CD4-positive, alpha-beta T cell treated with Interleukin-17A for 1 hour (primary cell): ENCODE results near the gene ABCG4.
A peak's percentile ranks its signal among the peaks of the same experiment; 100 is the strongest.
"Not testable (repeated sequence)": the region's sequence is repeated elsewhere in the genome, so short reads cannot be mapped to it uniquely, and the experiment has no call there.

ENCODE experiments used
- DNase-seq: peaks from one replicate; pipeline ENCODE4 v3.0.0-alpha.2; 2020

Gene ABCG4

DNA sequence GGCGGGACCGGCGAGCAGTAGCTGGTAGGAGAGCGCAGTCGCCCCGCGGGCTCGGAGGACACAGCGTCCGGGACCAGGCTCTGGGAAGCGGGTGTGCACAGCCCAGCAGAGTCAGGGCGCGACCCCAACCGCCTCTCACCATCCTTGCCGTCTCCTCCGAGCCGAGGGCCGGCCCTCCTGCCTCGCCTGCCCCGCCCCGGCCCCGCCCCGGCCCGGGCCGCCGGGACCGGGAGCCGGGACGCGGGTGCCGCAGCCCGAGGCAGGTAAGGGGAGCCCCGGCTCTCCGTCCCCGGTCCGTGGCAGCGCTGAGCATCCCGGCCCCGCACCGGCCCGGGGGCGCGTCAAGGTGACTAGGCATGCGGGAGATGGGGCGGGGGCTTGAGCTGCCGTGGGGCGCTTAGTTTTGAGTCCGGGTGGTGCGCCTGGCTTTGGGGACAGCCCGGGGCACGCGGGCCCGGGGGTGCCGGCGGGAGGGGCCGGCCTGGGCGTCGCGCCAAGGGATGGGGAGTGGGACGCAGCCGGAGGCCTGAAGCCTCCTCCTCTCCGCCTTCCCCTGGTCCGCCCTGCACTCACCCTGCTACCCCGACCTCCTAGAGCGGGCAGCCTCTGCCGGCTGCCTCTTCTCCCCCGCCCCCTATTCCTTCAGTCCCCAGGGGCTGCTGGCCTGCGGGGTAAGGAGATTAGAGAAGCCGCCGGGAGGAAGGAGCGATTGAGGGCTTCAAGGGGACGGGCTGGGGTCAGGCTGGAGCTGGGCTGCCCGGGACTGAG is at the start of gene ABCG4:
TSS of gene ABCG4 (plus strand) at position 35 of the 768 bp plus-strand sequence. CDS start 914 bp downstream, outside the sequence.
- DNase-seq: peak; percentile 18

DNA sequence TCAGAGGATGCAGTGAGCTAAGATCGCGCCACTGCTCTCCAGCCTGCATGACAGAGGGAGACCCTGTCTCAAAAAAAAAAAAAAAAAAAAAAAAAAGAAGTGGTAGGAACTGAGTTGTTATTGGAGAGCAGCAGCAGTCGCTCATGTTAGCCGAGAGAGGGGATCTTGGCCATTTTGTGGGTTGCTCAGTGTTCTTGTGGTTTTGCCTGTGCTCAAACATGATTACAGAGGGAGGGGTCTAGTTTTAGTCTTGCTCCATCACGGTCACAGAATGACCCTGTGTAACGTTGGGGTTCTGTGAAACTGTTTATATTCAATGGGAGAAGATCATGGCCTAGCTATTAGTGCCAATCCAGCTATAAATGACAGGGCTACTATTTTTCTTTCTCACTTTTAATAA is 49.1 kb upstream of the ABCG4 start:
- DNase-seq: no peak

DNA sequence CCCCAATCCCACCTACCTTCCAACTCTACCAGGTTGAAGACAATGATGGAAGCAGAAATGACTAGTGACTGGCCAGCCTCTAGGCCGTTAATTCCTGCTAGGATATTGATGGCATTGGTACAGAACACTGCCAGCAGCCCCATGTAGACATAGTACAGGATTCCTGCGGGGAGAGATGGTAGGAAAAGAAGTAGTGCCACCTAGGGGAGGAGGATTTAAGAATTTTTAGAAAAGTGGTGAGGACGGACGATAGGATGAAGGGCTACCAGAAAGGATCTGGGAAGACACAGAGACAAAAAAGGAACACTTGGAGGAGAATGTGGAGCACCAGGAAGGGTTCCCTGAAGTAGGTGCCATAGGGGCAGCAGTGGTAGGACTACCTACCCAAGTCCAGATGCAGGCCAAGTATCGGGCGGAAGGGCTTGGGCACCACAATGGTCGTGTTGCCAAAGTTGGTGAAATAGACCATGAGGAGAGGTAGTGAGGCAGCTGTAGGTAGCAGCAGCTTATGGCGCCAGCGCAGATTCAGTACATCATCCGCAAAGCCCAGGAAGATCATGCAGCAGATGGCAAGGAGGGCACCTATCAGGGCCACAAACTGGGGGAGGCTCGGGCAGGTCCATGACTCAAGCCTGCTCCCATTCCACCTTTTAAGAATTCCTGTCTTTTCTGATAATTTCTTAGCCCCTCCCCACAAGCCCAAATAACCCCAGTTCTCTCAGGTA is 48.4 kb upstream of the ABCG4 start:
- DNase-seq: peak; percentile 27

DNA sequence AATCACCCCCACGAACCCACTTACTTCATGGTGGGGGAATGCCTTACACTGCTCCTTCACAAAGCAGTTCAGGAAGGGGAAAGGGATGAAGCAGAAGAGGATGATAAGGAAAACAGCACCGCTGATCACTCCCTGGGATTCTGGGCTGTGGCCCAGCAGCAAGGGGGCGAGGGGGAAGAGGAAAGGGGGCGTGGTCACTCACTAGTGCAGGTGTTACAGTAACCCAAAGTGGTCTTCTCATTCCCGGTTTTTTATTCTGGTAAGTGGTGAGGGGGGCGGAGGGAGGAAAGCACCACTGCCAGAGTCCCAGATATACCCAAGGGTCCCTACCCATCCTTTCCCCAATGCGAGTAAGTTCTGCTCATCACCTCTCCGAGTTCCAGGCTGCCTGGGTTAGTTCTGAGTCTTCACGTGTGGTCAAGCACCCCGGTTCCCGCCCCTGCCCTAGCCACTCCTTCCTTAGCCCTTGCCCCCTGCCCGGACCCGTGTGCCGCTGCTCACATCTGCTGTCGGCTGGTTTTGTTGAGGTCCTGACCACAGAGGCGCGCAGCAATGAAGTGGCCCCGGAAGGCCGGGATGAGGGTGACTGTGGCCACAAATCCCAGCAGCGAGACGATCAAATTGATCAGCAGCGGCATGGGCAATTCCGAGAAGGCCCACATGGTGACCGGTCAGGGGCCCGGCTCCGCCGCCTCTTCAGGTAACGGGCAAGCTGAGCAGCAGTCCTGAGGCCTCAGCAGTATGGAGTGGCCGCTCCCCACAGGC is 47.7 kb upstream of the ABCG4 start:
- DNase-seq: no peak

DNA sequence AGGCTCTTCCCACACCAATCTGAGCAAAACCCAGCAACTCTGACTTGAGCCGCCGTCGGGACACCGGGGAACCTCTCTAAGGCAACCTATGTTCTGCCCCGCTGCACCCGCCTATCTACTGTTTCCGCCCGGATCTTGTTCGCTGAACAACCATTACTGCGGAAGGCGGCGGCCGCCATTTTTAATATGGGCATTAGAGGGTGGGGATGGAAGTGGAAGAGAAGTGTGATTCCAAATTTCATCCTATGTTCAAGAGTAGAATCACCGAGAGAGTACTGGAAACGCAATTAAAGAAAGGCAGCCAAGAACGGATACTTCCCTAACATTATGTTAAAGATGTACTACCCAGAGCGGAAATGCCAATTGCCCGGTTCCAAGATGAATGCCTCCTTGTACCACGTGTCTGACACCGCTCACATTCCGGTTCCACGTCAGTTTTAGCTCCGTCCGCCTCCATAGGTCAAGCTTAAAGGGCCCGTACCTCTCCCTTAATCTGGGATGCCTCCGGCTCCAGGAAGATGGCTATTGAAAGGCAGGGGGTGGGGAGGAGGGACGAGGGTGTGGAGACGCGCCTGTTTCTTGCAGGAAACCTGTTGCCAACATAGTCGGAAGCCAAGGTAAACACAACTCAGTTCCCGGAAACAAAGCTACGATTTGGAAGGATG is 47.0 kb upstream of the ABCG4 start, which contains the start of gene DPAGT1:
TSS of gene DPAGT1 (minus strand) at position 95 of the 665 bp plus-strand sequence. CDS start 198 bp downstream, outside the sequence.
- DNase-seq: peak; percentile 90

DNA sequence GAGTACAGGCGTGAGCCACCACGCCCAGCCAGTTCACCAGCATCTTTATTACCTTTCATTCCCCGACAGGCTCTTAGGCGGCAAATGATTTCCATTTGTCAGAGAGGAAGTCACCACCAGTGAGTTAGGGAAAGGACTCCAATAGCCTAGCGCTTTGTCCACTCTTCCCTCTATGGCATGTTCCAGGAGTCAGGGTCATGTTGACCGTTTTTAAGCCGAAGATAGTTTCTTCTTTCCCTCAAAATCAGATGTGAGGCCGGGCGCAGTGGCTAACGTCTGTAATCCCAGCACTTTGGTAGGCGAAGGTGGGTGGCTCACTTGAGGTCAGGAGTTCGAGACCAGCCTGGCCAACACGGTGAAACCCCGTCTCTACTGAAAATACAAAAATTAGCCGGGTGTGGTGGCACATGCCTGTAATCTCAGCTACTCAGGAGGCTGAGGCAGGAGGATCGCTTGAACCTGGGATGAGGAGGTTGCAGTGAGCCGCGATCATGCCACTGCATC is 45.6 kb upstream of the ABCG4 start:
- not testable (repeated sequence) for DNase-seq

DNA sequence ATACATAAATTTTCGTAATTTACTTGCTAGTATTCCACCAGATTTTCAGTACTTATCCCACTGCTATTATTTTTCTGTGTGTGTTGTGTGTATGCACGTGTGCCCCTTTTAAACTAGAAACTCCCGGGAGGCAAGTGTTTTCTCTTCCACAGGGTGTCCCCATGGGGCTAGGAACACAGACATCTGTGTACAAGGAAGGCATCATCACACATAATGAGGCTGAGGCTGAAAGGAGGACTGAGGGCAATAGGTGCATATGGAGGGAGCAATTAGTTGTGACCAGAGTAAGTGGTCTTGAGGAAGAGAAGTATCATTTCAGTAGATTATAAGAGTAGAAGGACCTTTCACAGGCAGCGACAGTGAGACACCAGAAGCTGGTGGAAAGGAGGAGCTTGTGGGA is 45.1 kb upstream of the ABCG4 start:
- peak; percentile 23 for DNase-seq

DNA sequence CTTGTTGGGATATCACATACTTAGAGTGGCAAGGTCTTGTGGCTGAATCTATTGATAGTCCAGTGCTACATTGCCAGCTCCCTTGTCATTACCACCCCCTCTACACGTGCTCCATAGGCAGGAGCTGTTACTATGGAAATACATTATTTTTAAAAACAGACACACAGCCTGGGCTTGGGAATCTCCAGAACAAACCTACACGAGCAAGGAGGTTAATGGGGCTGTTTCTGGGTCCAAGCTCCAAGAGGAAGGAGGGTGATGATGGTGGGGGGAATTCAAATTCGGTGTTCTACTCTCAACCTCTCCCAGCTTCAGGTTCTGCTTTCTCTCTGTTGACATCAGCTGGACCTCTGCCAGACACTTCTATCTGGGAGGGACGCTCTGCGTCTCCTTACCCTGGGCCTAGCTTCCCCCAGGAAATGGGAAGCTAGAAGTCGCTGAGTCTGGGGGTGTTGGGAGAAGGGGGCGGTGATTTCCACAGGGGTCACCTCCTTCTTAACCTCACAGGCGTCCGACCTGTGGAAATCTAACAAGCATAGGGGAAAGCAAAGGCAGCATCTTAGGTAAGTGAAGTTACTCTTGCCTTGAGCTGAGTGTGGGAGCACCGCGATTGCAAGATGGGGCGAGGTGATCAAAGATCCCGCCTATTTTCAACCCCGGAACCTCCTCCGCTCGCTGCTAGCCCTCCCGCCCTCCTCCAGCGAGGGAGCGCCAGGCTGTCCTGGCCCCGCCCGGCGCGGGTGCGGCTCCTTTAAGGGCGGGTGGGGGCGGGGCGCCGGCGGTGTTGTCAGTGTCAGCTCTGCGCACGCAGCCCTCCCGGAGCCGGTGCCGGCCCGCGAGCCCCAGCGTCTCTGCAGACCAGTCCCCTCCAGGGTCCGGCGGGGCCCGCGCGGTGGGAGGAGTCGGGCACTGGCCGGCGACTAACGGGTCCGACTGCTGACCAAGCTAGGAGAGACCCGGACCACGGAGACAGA is 42.0 kb upstream of the ABCG4 start, which contains the start of gene C2CD2L:
TSS of gene C2CD2L (plus strand) at position 781 of the 974 bp plus-strand sequence. CDS start 398 bp downstream, outside the sequence.
- DNase-seq: peak; percentile 91

DNA sequence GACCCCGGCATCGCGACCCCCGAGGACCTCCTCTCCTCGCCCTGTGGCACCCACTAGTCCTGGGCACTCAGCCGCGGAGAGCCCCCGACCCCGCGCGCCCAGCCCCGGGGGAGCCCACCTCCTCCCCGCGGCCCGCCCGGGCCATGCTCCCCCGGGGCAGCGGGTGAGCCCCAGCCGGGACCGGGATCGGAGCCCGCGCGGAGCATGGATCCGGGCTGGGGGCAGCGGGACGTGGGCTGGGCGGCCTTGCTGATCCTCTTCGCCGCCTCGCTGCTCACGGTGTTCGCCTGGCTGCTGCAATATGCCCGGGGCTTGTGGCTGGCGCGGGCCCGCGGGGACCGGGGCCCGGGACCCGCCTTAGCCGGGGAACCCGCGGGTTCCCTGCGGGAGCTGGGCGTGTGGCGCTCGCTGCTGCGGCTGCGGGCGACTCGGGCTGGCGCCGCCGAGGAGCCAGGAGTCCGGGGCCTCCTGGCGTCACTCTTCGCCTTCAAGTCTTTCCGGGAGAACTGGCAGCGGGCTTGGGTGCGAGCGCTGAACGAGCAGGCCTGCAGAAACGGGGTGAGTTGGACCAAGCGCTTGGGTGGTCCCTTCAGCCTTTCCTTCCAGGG is 41.2 kb upstream of the ABCG4 start:
- DNase-seq: no peak

DNA sequence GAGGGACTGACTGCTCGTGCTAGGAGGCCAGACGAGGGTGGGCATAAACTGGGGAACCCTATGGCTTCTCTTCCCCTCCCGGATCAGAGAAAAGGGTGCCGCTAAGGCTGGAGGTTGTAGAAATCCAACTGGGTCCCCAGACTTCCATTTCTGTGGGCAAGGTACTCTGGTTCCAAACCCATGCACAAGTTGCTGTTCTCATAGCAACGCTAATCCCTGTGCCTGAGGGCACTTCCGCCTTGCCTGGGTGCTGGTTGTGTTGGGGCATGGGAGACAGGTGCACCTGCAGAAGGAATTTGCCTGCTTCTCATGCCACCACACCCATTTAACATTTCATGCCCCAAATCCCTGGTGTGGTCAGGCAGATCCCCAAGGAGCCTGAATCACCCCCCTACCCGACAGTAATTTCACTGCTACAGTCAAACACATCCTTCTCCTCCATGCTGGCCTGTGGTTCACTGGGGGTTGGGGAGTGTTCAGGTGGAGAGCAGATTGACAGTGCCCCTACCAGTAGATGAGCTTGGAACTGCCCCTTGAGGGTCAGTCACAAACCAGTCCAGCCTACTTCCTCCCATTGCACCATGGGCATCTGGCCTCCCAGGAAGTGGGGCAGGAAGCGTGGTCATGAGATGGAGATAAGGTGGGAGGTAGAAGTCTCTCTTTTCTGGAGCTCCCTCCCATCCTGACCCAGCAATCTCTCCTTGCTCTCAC is 40.6 kb upstream of the ABCG4 start:
- DNase-seq: peak; percentile 33

DNA sequence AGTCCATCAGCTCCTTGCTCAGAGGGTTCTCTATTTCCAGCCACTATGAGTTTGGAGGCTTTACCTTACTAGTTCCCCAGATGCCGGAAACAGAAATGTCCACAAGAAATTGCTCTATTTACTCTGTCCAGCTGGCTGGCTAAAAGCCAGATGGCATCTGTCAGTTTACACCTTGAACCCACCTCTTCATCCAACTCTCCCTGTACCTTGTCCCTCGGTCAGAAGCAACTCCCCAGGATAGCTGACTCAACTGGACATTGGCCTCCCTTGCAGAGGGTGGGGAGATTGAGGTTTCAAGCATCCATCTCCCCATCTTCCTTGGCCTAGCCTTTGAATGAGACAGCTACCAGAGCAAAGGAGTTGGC is 40.0 kb upstream of the ABCG4 start:
- no peak for DNase-seq

DNA sequence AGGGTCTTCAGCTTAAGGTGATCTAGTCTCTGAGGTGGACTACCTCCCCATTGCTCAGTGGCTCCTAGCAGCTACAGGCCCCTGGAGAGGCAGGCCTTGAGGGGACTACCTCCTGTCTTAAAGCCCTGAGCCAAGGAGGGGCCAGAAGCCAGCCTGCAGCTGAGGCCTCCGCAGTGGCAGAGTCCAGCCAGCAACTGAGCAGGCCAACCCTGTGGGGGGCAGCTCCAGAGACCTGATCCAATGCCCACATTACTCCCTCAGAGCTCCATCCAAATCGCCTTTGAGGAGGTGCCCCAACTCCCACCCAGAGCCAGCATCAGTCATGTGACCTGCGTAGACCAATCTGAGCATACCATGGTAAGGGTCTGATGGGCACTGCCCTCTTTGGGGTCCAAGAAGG is 39.0 kb upstream of the ABCG4 start:
- DNase-seq: no peak

DNA sequence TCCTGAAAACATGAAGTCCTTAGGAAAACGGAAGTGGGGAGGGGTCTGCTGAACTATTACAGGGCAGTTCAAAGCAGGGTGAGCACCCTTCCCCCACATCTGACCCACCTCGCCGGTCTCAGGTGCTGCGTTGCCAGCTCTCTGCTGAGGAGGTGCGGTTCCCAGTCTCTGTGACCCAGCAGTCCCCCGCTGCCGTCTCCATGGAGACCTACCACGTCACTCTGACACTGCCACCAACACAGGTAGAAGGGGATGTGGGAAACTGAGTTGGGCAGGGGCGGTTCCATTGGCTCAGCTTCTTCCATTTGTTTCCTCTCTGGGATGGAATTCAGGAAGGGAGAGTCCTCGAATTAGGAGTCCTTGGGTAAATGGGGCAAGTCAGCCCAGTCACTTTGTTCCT is 38.4 kb upstream of the ABCG4 start:
- DNase-seq: no peak

DNA sequence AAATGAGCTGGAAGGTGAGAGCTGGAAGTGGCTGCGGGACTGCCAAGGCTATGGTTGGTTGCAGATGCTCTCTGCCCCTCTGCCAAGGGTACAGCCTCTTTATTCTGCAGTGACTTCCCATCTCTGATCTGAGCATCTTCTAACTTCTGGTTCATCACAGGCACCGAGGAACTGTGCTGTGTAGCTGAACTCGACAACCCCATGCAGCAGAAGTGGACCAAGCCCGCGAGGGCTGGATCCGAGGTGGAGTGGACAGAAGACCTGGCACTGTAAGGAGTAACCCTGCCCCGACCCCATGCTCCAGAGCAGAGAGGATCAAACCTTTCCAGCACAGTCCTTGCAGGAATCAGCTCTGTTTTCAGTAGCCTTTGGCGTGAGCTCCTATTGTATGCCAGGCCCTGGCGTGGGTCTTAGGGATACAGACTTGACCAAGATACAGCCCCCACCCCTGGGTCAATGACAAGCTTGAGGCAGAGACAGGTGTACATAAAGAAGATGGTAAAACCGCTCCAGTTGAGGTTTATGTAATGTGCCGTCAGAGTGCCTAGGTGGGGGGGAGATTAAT is 37.4 kb upstream of the ABCG4 start:
- DNase-seq: no peak

DNA sequence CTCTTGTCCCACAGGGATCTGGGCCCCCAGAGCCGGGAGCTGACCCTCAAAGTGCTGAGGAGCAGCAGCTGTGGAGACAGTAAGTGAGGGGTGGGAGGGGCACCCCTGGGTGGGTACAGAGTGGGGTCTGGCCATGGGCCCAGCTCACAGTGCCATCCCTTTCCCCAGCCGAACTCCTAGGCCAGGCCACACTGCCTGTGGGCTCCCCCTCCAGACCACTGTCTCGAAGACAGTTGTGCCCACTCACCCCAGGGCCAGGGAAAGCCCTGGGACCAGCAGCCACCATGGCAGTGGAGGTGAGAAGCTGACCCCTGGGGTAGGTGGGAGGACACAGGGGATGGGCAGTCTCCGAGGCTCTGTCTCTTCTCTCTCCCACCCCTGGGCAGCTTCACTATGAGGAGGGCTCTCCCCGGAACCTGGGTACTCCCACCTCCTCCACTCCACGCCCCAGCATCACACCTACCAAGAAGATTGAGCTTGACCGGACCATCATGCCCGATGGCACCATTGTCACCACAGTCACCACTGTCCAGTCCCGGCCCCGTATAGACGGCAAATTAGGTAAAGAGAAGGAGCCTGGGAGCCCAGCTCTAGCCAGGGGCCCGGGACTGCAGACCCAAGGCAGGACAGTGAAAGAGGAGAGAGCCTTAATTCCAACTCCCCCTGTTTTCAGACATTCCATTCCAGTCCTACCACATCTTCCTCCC is 36.4 kb upstream of the ABCG4 start:
- DNase-seq: no peak

DNA sequence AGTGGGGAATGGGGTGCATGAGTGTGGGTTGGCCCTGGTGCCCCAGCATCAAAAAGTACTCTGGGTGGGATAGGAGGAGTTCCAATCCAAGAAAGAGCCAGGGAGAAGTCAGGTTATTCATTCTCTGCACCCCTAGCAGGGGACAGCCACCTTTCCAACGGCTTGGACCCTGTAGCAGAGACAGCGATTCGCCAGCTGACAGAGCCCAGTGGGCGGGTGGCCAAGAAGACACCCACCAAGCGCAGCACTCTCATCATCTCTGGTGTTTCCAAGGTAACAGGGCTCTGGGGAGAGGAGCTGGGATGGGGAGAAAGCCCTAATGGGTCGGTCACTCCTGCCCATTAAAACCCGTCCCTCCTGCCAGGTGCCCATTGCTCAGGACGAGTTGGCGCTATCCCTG is 35.1 kb upstream of the ABCG4 start:
- no peak for DNase-seq

DNA sequence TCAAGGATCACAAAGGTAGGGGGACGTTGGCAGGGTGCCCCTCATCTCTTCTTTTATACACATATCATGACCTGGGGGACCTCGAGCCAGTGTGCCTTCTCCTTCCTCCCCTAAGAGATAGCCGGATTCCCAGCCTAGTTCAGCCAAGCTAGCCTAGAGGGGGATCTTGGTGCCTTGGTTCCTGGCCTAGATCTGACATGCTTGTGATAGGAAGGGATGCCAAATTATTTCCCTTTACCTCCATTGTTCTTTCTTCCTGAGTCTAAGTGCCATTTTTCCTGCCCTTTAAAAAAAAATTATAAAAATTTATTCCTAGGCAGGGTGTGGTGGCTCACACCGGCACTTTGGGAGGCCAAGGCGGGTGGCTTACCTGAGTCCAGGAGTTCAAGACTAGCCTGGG is 34.5 kb upstream of the ABCG4 start:
- no peak for DNase-seq

DNA sequence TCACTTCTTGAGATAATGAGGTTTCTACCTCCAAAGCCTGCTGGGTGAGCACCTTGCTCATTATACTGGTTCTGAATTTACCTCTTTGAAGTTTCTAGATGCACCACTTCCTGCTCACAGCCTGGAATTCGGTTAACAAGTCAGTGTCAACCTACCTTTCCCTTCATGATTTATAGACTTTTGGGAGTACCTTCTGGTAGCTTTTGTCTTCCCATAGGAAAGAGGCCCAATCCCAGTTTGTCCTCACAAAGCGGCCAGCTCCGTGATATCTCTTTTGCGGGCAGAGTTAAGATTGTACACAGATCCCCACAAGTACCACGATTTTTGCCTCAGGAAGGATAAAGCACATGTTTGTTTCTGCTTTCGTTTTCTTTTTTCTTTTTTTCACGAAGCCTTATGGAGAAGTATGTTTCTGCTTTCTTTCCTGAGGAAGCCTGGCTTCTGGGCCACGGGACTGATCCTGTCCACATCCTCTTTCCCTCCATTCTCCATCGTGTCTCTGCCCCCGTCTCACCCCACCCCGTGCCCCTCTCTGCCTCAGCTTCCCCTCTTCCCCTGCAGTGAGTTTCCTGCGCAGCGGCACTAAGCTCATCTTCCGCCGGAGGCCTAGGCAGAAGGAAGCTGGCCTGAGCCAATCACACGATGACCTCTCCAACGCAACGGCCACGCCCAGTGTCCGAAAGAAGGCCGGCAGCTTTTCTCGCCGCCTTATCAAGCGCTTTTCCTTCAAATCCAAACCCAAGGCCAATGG is 33.2 kb upstream of the ABCG4 start:
- peak; percentile 42 for DNase-seq

DNA sequence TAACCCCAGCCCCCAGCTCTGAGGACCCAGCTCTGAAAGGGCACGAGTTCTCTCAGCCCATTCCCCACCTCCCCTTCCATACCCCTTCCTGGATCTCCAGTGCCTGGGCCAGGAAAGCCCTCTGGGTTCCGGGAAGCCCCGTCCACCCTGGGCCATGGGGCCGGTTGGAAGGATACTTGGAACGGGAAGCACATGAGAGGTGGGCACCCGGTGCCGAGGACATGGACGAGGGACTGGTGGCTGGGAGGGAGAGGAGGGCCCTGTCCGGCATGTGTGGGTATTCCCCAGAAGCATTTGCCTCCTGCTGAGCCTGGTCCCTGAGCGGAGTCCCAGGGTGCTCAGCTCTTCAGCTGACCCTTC is 32.6 kb upstream of the ABCG4 start:
- no peak for DNase-seq
